ENCODE measurements around the gene ENPP4.

- TF ChIP-seq CTCF (IDR thresholded peaks at IDR 0.05) (no peak), POLR2A (IDR thresholded peaks at IDR 0.05) (no peak)
Observed at GRCh38 chr6:46091080-46091478, 38.7 kb upstream of the ENPP4 start.
